GM21717 (cell line): ENCODE results near the gene ANKRD34A.

Experiments
- ATAC-seq: cut with Tn5 transposase; IDR thresholded peaks from one replicate; pipeline ENCODE4 v1.9.1; 2021; ENCODE audit warnings: mild to moderate bottlenecking, moderate library complexity; ENCODE audit not compliant: unreplicated experiment

Gene ANKRD34A

DNA sequence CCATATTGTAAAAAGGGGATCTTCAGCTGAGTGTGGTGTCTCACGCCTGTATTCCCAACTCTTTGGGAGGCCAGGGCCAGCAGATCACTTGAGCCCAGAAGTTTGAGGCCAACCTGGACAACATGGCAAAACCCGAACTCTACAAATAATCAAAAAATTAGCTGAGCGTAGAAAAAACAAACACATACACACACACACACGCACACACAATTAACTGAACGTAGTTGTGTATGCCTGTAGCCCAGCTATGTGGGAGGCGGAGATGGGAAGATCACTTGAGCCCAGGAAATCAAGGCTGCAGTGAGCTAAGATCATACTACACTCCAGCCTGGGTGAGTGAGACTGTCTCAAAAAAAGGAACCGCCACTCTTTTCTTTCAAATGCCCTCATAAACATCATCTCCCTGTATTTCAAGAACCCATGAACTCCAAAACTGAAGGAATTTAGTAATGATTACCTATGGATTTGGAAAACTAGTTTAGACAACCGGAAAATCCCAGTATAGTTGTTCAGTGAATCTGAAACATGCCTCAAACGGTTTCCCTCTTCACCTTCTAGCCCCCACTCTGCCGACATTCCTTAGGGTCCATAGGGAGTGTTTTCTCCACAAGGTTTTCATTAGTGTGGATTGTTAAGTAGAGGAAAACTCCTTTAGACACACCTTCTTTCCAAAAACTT, 27.5 kb upstream of the ANKRD34A start:
- ATAC-seq = no peak

DNA sequence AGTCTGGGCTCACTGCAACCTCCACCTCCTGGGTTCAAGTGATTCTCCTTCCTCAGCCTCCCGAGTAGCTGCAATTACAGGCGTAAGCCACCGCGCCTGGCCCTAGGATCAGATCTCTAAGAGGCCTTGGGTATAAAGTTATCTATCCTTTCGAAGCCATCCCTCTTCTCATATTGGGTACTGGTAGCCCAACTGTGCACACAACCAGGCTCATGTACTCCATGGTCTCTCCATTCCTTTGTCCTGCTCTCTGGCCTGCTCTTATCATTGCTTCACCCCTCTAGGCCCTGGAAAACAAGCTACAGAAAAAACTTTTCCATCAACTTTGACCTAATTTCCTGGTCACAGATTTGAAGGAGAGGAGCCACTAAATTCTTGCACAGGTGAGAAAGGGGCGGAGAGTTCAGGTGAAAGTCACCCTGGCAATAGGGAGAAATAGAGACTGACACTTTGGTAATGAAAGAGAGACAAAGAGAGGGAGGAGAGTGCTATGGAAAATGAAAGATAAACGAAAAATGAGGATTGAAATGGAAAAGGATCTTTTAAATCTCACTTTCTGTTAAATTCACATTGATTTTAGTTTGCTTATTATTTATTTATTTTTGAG, 26.0 kb upstream of the ANKRD34A start:
- ATAC-seq = no peak

DNA sequence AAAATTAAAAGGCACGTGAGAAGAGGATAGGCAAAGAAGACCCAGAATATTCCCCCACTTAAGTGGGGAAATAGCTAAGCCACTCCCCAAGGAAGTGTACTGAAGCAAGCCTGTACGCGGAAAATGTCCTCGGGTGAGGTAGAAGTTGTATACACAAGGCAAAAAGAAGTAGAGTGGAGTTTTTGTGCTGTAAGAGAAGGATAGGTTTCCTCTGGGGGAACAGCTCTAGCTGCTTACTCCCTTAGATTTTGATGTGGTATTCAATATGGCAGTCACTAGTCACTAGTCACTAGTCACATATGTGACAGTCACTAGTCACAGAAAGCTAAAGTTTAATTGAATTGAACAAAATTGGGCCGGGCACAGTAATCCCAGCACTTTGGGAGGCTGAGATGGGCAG, 24.4 kb upstream of the ANKRD34A start:
- ATAC-seq = no peak

DNA sequence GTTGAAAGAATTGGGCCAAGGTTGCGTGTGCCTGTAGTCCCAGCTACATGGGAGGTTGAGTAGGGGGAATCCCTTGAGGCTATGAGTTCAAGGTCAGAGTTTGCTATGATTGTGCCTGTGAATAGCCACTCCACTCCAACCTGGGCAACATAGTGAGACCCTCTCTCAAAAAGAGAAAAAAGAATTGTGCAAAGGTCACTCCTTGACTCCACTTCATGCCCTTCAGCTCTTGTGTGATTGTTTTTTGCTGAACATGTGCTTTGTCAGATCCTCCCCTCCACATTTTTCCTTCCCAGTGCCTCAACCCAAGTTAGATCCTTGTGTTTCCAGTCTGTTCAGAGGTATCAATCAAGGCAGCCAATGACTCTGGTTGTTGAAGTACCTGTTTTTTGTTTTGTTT, 23.6 kb upstream of the ANKRD34A start:
- ATAC-seq = no peak

DNA sequence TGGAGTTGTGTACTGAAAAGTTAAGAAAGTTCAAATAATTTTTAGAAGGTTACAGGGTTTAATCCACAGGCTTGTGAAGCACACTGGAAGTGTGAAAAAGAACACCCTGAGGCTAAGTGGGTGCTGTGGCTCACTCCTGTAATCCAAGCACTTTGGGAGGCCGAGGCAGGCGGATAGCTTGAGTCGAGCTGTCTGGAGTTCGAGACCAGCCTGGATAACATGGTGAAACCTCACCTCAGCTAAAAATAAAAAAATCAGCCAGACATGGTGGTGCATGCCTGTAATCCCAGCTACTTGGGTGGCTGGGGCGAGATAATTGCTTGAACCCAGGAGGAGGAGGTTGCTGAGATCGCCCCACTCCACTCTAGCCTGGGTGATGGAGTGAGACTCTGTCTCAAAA, 22.2 kb upstream of the ANKRD34A start:
- no peak for ATAC-seq

DNA sequence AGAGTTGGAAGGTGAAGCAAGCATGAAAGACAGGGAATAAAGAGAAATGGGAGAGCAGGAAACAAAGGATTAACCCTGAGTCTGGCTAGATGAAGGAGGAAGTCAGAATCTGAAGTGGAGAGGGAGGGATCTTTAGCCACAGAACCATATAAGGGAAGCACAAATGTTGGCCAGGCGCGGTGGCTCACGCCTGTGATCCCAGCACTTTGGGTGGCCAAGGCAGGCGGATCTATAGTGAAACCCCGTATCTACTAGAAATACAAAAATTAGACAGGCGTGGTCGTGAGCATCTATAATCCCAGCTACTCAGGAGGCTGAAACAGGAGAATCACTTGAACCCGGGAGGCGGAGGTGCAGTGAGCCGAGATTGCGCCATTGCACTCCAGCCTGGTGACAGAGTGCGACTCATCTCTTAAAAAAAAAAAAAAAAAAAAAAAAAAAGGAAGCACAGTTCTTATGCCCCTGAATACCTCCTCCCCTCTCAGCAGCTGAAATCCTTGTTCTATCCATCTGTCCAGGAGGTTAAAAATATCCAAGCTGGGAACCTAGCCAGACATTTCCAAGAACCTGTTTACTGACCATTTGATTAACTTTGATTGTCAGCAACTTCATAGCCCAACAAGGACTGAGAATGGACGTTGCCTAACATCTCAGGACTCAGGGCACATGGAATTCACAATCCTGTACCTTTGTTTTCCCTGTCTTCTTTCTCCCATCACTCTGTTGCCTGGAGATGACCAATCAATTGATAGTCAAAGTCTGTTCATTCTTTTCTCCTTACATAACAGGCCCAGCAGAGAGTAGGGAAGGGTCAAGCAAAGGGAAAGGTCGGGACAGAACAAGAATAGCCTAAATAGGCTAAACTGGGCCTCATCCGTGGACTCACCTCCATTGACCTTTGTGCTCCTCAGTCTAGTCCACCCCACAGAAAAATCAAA, 21.4 kb upstream of the ANKRD34A start:
- ATAC-seq = no peak

DNA sequence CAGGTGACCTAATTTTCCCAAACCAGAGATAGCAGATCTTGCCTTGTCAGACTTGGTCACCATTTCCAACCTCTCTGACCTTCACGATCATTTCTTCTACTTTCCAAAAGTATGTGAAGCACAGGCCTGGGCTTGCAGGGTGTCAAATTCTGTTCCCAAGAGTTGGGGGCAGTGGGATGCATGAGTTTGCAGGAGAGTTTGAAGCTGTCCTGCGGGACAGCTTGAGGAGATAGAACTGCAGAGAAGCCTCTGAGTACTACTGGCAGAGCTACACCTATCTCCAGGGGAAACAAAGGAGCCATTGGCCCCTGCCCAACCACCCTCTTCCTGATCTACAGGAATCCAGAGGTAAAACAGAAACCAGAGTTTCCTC, 20.7 kb upstream of the ANKRD34A start:
- ATAC-seq = no peak

DNA sequence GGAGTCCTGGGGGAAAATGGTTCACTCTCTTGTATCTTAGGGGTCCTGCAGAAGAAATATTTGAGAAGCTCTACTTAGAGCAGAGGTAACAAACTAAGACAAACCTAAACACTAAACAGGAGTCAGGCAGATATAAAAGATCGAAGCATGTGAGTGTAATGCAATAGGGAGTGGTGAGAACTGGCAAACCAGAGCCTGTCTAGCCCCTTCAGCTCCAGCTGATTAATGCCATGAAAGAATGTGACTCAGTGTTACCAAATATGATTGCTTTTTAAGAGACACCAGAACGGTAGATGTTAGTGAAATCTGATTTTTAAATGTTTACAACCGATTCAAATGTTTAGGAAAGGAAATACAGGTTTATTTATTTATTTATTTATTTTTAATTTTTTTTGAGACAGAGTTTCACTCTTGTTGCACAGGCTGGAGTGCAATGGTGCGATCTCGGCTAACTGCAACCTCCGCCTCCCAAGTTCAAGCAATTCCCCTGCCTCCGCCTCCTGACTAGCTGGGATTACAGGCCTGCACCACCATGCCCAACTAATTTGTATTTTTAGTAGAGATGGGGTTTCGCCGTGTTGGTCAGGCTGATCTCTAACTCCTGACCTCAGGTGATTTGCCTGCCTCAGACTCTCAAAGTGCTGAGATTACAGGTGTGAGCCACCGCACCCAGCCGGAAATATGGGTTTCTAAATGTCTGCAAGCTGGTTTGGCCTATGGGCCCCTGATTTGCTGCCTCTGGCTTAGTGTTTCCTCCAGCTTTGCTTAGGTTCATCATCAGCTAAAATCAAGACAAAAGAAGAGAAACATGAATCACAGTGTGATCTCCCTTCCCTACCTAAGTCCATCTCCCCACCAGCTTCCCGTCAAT, 19.8 kb upstream of the ANKRD34A start:
- ATAC-seq = no peak

DNA sequence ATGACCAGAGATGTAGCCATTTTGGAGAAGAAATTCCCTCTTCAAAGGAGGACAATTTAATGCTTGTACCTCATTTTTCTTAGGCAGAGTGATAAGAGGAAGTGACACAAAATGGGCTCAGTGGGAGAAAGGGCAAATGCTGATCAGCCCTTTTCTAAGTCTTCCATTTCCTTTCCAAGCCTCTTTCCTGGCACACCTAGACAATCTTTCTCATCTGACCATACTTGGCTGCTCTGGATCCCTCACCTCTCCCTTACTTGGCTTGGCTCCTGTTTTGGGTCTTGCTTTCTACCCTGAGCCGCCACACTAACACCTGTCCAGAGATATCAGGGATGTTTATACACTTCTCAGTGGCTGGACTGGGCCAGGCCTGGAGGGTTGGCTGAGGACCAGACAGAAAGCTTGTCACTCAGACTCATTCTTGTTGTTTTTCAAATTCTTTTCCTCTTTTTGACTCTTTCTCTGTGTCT, 18.9 kb upstream of the ANKRD34A start:
- ATAC-seq = no peak

DNA sequence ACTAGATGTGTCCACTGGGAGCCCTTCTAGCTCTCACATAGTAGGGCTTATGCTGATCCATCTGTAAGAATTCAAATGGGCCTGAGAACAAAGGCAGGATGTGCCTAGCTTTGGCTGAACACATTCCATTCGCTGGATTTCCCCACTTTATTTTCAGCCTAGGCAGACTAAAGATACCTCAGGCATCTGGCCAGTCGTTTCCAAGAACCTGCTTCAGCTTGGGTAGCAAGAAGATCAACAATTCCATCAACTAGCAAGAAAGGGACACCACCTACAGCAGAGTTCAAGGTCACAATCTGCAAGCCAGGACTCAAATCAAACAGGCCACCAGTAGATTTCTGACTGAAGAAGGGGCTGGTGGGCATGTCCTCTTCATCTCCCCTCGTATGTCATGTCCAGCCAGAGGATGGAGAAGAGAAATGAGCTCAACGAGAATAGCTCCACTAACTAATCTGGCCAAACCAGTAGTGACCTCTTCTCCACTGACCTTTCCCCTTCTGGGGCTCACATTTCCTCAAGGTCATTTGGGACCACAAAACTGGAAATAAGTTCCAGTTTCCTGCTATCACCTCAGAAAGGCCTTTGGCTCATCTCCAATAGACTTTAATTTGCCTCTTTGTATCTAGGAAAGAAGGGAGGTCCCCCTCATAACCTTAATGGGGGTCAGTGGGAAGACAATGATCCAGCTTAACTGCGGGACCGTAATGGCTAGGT, 17.8 kb upstream of the ANKRD34A start:
- no peak for ATAC-seq

DNA sequence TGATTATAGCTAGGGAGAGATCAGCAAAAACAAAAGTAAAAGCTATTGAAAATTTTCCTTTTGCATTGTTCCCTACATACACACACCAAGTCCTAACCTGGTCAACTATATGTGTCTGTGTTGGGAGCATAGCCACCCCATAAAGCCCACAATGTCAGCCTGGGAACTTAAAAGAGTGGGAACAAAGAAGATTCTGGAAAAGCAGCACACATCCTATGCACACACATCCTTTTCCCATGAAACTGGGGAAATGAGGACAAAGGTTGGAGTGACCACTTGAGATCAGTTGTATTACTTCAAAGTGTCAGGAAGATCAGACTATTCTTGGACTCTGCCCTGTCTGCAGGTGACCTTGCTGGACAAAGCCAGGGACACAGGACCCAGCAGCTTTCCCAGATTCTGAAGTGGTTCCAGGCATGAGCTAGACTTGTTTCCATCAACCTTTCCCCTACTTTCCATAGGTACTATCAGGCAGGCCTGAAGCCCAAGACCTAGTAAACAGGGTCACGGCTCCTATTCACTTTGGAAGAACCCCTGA, 16.2 kb upstream of the ANKRD34A start:
- no peak for ATAC-seq

DNA sequence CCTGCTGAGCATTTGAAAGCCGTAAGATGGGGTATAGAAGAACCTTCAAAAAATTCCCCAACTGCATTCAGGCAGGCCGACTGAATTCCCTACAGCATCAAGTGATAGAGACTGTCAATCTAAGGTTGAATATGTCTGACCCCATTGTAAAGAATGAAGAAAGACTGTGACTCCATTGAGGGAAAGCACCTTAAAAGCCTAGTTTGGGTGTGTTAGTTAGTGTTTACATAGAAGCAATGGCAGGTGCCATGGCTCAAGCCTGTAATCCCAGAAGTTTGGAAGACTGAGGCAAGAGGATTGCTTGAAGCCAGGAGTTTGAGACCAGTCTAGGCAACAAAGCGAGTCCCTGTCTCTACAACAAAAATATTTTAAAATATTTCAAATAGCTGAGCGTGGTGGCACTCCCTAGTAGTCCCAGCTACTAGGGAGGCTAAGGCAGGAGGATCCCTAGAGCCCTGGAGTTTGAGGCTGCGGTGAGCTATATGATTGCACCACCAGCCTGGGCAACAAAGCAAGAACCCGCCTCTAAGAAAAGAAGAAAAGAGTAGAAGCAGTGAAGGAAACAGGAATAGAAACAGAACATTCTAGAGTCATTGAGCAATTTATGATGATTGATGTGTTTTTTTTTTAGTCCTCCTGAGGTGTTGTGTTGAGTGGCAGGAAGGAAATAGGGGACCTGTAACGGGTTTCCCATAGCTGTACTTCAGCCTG, 15.5 kb upstream of the ANKRD34A start:
- ATAC-seq = peak; percentile 17

DNA sequence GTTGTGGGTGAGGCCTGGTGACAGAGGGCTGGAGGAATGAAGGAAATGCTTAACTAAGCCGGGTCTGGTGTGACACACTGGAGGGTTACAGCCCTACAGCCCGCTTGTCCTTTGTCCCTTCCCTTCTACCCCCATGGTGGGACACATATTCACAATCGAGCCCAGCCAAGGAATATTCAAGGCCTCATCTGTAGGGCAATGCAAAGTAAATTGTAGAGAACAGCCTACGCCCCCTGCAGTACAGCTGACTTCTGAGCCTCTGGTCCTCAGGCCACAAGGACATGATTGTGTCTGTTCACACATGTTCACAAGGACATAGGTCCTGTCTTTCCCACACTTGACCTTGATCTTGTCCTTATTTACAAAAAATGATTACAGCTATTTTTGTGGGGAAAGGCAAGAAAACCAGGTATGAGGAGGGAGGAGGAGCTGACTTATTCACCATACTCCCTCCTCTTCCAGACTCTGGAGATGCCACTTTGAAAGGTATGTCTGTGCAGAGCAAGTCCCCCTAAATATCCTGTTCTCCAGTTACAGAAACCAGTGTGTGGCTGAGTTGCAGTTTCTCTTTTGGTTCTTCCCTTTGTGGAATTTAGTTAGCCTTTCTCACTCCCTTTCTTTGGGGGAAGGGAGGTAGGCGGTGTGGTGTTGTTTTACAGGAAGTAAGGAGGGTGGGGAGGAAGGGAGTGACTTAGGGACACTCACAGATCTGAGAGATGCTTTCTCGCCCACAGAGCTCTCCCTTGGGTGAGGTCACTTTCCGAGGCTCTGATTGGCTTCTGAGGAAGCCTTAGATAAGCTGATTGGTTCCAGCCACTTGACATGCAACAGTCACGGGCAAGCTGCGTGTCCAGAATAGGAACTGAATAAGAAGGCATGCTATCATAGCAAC, 14.7 kb upstream of the ANKRD34A start:
- ATAC-seq = peak; percentile 82

DNA sequence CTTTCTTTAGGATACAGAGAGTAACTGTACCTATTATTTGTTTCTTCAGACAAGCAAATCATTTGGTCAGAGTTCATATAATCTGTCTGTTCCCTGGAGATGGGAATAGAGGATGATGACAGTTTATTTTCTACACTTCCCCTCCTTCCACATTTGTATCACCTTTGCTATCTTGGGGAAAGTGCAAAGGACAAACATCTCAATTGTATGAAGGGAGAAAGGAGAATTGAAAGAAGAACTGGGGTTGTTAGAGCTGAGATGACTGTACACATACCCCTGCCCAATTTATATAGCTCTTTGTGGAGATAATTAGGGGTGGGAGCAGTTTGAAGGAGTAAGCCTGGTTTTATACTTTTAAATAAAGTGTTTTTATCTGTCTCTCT, 14.1 kb upstream of the ANKRD34A start:
- ATAC-seq = no peak

DNA sequence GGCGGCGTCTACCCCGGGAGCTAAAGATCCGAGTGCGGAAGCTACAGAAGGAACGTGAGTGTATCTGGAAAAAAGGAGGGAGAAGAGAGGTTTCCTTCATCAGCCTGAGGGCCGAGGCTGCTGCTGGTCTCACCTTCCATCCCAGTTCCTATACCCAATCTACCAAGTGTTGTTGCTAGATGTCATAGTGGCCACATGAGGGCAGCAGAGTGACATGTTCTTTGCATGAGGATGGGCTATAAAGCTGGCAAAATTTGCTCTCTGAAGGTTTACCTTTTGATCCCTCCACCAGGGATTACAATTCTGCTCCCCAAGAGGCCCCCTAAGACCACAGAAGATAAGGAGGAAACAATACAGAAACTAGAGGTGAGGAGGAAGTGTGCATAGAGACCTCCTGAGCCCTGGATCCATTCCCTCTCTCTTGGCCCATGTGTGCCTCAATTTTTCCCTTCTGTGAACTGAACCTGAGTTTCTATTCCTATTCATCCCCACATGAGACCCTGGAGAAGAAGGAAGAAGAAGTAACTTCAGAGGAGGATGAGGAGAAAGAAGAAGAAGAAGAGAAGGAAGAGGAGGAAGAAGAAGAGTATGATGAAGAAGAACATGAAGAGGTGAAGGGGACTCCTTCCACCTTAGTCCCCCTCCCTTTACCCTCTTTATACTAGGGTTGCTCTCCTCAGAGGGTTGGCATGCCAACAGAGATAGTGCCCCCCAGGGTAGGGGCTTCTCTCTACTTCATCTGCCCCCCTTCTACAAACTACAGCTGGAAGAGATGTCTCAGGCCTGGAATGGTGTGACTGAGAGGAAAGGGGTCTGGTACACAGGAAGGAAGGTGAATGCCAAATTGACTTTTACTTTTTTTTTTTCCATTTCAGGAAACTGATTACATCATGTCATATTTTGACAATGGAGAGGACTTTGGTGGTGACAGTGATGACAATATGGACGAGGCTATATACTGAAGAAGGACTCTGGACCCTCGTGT, 13.4 kb upstream of the ANKRD34A start:
- no peak for ATAC-seq

DNA sequence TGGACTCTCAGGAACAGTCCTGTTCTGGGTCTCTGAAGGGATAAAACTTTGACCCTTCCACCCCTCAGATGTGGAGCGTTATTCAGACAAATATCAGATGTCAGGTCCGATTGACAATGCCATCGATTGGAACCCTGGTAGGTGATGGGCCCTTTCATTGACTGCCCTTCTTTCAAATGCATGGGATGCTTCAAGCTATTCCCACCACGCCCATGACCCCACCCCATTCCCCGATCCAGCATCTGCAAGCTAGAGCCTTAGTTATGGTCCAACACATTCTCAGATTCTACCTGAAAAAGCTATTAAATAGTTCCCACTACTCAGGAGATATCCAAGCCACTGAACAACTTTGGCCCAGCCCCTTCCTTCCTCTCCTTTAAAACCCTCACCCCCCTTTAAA, 12.6 kb upstream of the ANKRD34A start:
- ATAC-seq = no peak

DNA sequence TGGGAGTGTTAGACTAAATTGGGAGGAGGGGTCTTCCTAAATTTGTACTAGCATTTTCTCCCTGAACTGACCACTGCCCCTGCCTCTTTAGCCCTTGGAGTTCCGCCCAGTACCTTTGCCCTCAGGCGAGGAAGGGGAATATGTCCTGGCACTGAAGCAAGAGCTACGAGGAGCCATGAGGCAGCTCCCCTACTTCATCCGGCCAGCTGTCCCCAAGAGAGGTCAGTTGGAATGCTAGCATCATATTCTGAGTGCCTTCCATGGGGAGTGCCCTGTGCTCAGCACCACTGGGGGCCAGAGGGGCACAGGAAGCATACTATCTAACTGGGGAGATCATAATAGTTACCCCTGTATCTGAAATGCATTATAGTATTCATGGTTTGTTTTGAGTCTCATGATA, 10.8 kb upstream of the ANKRD34A start:
- no peak for ATAC-seq
